Gastroesophageal sphincter (tissue), 4 donors: Measurements from ENCODE around the gene TUSC2. TPM values are rescaled to one million over a fixed set of nuclear protein-coding genes. Genes with fewer than 3 reads are reported as not detected.
A peak's percentile ranks its signal among the peaks of the same experiment; 100 is the strongest.

Experiments
- ATAC-seq: fragments of 150-250 bp; one replicate; pipeline ENCODE4 v1.9.1; 2016; ENCODE audit warnings: mild to moderate bottlenecking, moderate library complexity
- H3K27ac ChIP-seq, 4 donors: fragments of 200-600 bp; sonication (generic) in 3 of 4; 1 replicate in 3 of 4; 2 replicates in 1 of 4; pipeline ENCODE4 v1.5.1; 2016 to 2019
- H3K27me3 ChIP-seq: fragments of 200-600 bp; sonication (generic); one replicate; pipeline ENCODE4 v1.5.1; 2019
- H3K36me3 ChIP-seq, 2 donors: fragments of 200-600 bp; sonication (generic); one replicate each; pipeline ENCODE4 v1.5.1; 2019; ENCODE audit warnings: control low read depth in 1 of 2
- H3K4me1 ChIP-seq, 3 donors: fragments of 200-600 bp; sonication (generic); 1 replicate in 2 of 3; 2 replicates in 1 of 3; pipeline ENCODE4 v1.5.1; 2016 to 2019; ENCODE audit warnings: control low read depth in 2 of 3
- H3K4me3 ChIP-seq, 2 donors: fragments of 200-600 bp; sonication (generic); one replicate each; pipeline ENCODE4 v1.5.1; 2019; ENCODE audit warnings: mild to moderate bottlenecking in 1 of 2, moderate library complexity in 1 of 2
- H3K9me3 ChIP-seq, 3 donors: fragments of 200-600 bp; sonication (generic); one replicate each; pipeline ENCODE4 v1.5.1; 2017 to 2019; ENCODE audit warnings: control low read depth in 2 of 3
- EP300 ChIP-seq: sonication (generic); formaldehyde crosslinking; IDR thresholded peaks from one replicate; pipeline ENCODE4 v1.6.1; 2017; ENCODE audit warnings: antibody characterized with exemption, mild to moderate bottlenecking
- POLR2A ChIP-seq, 2 donors: fragments of 450-650 bp; IDR thresholded peaks; one replicate each; pipeline ENCODE4 v1.6.1; 2017; ENCODE audit warnings: antibody characterized with exemption in 2 of 2, mild to moderate bottlenecking in 2 of 2, moderate library complexity in 1 of 2
- POLR2AphosphoS5 ChIP-seq: sonication (generic); formaldehyde crosslinking; IDR thresholded peaks from one replicate; pipeline ENCODE4 v1.6.1; 2017; ENCODE audit warnings: antibody characterized with exemption
- WGBS, 2 donors: methylation state at CpG; one replicate each; pipeline ENCODE4 v1.1.5; 2018; ENCODE audit warnings: low coverage in 1 of 2; 5-methylcytosine and 5-hydroxymethylcytosine counted together
- total RNA-seq, 4 donors: library from RNA; depleted of rRNA; stranded (reverse); fragments of >200 nt; gene quantifications; one replicate each; pipeline ENCODE4 v1.1.0, GENCODE V29; 2016
- TF ChIP-seq, protein P1 (sequence below), 4 experiments: fragments of 200-600 bp in 2 of 4; fragments of 450-650 bp in 2 of 4; sonication (generic) in 1 of 4; IDR thresholded peaks; one replicate each; pipeline ENCODE4 v1.5.1; 2017 to 2019; ENCODE audit warnings: antibody characterized with exemption in 4 of 4, mild to moderate bottlenecking in 2 of 4, moderate library complexity in 2 of 4

The TUSC2 gene
- total RNA-seq, 4 donors from 2014 or later = 23.8 to 36.2 (median 31.3) TPM

- 0 to 29% methylated on average over 1 of the region's 4 CpGs for WGBS, 2 donors
- no peak for ATAC-seq
- TF ChIP-seq POLR2AphosphoS5 = no peak
- TF ChIP-seq POLR2A (IDR thresholded peaks at IDR 0.05) = no peak
- TF ChIP-seq EP300 = no peak
- TF ChIP-seq, protein P1, sequence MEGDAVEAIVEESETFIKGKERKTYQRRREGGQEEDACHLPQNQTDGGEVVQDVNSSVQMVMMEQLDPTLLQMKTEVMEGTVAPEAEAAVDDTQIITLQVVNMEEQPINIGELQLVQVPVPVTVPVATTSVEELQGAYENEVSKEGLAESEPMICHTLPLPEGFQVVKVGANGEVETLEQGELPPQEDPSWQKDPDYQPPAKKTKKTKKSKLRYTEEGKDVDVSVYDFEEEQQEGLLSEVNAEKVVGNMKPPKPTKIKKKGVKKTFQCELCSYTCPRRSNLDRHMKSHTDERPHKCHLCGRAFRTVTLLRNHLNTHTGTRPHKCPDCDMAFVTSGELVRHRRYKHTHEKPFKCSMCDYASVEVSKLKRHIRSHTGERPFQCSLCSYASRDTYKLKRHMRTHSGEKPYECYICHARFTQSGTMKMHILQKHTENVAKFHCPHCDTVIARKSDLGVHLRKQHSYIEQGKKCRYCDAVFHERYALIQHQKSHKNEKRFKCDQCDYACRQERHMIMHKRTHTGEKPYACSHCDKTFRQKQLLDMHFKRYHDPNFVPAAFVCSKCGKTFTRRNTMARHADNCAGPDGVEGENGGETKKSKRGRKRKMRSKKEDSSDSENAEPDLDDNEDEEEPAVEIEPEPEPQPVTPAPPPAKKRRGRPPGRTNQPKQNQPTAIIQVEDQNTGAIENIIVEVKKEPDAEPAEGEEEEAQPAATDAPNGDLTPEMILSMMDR (IDR thresholded peaks at IDR 0.05) = peak in 3 of 4 experiments; percentile 80 to 83 (median 82)
- peak overlapping the region; percentile 12 to 97 (median 95) for H3K27ac ChIP-seq
- H3K4me3 ChIP-seq = no peak overlapping the region
- H3K9me3 ChIP-seq = no peaks in the 10 kb centered on the region
- H3K36me3 ChIP-seq = peaks cover 0 to 32% of the 10 kb centered on the region in 2 donors
- no peaks in the 10 kb centered on the region for H3K27me3 ChIP-seq
- peaks cover 0 to 88% (median 42%) of the 10 kb centered on the region in 3 donors for H3K4me1 ChIP-seq
Measured at GRCh38 chr3:50324351-50325112, 3.5 kb downstream of the TUSC2 start.

GRCh38 chr3:50323614-50324199 lies 4.3 kb downstream of the TUSC2 start:
- Histone ChIP-seq H3K9me3 (no peaks in the 10 kb centered on the region), H3K27ac (peak overlapping the region; percentile 12 to 97 (median 95)), H3K4me3 (peak overlapping the region in 1 of 2 donors; percentile 89), H3K4me1 (peaks cover 0 to 91% (median 47%) of the 10 kb centered on the region in 3 donors), H3K36me3 (peaks cover 0 to 32% of the 10 kb centered on the region in 2 donors), H3K27me3 (no peaks in the 10 kb centered on the region)
- peak; percentile 14 for ATAC-seq
- no CpG with 5 or more reads among the region's 5 CpGs for WGBS, 2 donors
- TF ChIP-seq, protein P1 (IDR thresholded peaks at IDR 0.05) = peak in 2 of 4 experiments; percentile 13 to 19
- TF ChIP-seq POLR2AphosphoS5 = peak; percentile 54
- TF ChIP-seq POLR2A (IDR thresholded peaks at IDR 0.05) = no peak
- TF ChIP-seq EP300 = no peak

GRCh38 chr3:50323092-50323600 lies 4.9 kb downstream of the TUSC2 start:
- Histone ChIP-seq H3K4me1 (peaks cover 0 to 91% (median 46%) of the 10 kb centered on the region in 3 donors), H3K27ac (peak overlapping the region in 3 of 4 donors; percentile 94 to 97 (median 96)), H3K36me3 (peaks cover 0 to 37% of the 10 kb centered on the region in 2 donors), H3K9me3 (no peaks in the 10 kb centered on the region), H3K4me3 (peak overlapping the region in 1 of 2 donors; percentile 89), H3K27me3 (no peaks in the 10 kb centered on the region)
- 40% methylated on average over 1 to 2 of the region's 4 CpGs for WGBS, 2 donors
- peak; percentile 5 for ATAC-seq
- TF ChIP-seq EP300 (no peak), POLR2AphosphoS5 (no peak), POLR2A (IDR thresholded peaks at IDR 0.05) (no peak)
- TF ChIP-seq, protein P1 (IDR thresholded peaks at IDR 0.05) = no peak

GRCh38 chr3:50322386-50323091 lies 5.5 kb downstream of the TUSC2 start, which contains the start of gene HYAL2:
HYAL2 (minus strand) TSS chr3:50322745; CDS start chr3:50320489, 2,256 bp downstream.
- TF ChIP-seq POLR2AphosphoS5 (peak; percentile 36), POLR2A (IDR thresholded peaks at IDR 0.05) (peak in 1 of 2 donors; percentile 19), EP300 (no peak)
- TF ChIP-seq, protein P1 (IDR thresholded peaks at IDR 0.05) = no peak
- H3K36me3 ChIP-seq = peaks cover 0 to 43% of the 10 kb centered on the region in 2 donors
- H3K9me3 ChIP-seq = no peaks in the 10 kb centered on the region
- peak within 1 kb of the TSS; percentile 51 to 89 for H3K4me3 ChIP-seq
- no peaks in the 10 kb centered on the region for H3K27me3 ChIP-seq
- peaks cover 0 to 93% (median 46%) of the 10 kb centered on the region in 3 donors for H3K4me1 ChIP-seq
- H3K27ac ChIP-seq = peak within 1 kb of the TSS; percentile 61 to 97 (median 95)
- ATAC-seq = peak; percentile 2
- 44% methylated on average over 3 of the region's 31 CpGs; no CpG with 5 or more reads in 1 of the 2 donors for WGBS, 2 donors
